ENCODE measurements around the gene MLIP.

Gene MLIP

DNA sequence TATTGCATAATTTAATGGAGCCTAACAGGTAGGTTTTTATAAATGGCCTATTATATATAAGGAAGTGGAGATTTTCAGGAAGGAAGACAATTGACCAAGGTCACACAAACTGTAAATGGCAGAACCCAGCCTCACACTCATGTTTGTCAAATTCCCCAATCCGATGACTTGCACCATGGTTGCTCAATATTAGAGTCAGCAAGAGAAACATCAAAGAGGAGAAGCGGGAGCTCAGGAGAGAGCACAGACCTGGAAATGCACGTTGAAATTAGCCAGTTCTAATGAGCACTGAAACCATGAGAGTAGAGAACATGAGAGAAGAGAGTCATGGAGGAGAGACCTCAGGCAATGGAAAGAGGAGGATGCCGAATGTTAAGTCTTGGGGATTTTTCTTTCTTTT, 13.5 kb upstream of the MLIP start:
- TF ChIP-seq TCF12 (IDR thresholded peaks at IDR 0.05; ENCODE audit: low read depth) (no peak), FOXM1 (IDR thresholded peaks at IDR 0.05; ENCODE audit: borderline replicate concordance, low read depth) (no peak), NFIC (IDR thresholded peaks at IDR 0.05) (no peak), EGR1 (IDR thresholded peaks at IDR 0.05) (no peak), TEAD4 (IDR thresholded peaks at IDR 0.05) (no peak), ZBTB7A (IDR thresholded peaks at IDR 0.05; ENCODE audit: low read depth) (no peak), YY1 (IDR thresholded peaks at IDR 0.05; ENCODE audit: low read depth) (no peak), EP300 (IDR thresholded peaks at IDR 0.05; ENCODE audit: borderline replicate concordance) (no peak), RAD21 (IDR thresholded peaks at IDR 0.05; ENCODE audit: low read depth) (no peak), TAF1 (IDR thresholded peaks at IDR 0.05; ENCODE audit: low read depth) (no peak), CREB1 (IDR thresholded peaks at IDR 0.05; ENCODE audit: low read depth) (no peak), CEBPB (IDR thresholded peaks at IDR 0.05) (no peak)
- TF ChIP-seq, protein P1, sequence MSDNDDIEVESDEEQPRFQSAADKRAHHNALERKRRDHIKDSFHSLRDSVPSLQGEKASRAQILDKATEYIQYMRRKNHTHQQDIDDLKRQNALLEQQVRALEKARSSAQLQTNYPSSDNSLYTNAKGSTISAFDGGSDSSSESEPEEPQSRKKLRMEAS (IDR thresholded peaks at IDR 0.05) = no peak
- TF ChIP-seq, protein P2, sequence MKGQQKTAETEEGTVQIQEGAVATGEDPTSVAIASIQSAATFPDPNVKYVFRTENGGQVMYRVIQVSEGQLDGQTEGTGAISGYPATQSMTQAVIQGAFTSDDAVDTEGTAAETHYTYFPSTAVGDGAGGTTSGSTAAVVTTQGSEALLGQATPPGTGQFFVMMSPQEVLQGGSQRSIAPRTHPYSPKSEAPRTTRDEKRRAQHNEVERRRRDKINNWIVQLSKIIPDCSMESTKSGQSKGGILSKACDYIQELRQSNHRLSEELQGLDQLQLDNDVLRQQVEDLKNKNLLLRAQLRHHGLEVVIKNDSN (IDR thresholded peaks at IDR 0.05) = no peak
- TF ChIP-seq, protein P3, sequence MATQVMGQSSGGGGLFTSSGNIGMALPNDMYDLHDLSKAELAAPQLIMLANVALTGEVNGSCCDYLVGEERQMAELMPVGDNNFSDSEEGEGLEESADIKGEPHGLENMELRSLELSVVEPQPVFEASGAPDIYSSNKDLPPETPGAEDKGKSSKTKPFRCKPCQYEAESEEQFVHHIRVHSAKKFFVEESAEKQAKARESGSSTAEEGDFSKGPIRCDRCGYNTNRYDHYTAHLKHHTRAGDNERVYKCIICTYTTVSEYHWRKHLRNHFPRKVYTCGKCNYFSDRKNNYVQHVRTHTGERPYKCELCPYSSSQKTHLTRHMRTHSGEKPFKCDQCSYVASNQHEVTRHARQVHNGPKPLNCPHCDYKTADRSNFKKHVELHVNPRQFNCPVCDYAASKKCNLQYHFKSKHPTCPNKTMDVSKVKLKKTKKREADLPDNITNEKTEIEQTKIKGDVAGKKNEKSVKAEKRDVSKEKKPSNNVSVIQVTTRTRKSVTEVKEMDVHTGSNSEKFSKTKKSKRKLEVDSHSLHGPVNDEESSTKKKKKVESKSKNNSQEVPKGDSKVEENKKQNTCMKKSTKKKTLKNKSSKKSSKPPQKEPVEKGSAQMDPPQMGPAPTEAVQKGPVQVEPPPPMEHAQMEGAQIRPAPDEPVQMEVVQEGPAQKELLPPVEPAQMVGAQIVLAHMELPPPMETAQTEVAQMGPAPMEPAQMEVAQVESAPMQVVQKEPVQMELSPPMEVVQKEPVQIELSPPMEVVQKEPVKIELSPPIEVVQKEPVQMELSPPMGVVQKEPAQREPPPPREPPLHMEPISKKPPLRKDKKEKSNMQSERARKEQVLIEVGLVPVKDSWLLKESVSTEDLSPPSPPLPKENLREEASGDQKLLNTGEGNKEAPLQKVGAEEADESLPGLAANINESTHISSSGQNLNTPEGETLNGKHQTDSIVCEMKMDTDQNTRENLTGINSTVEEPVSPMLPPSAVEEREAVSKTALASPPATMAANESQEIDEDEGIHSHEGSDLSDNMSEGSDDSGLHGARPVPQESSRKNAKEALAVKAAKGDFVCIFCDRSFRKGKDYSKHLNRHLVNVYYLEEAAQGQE (IDR thresholded peaks at IDR 0.05; ENCODE audit: low read depth) = no peak

DNA sequence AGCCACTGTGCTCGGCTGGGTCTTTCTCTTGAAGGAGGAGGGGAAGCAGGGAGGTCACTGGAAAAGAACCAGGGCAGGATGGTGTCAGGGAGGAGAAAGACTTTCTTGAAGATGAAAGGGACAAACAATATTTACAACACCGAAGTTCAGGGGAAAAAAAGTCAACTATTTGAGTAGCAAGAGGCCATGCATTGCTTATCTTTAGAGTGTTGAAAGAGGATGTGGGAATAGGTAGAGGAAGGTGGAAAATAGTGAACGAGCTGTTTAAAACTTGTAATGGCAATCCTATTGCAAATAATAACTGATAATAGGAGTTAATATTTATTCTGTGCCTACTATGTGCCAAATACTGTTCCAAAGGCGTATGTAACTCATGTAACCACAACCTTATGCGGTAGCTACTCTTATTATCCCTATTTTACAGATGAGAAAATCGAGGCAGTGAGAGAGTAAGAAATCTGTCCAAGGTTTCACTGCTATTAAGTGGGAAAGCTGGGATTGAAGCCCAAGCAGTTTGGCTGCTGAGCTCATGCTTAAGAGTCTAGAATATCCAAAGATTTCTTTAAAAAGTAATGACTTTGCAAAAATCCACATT, 12.7 kb upstream of the MLIP start:
- TF ChIP-seq EP300 (IDR thresholded peaks at IDR 0.05; ENCODE audit: borderline replicate concordance) (no peak), RAD21 (IDR thresholded peaks at IDR 0.05; ENCODE audit: low read depth) (no peak), EGR1 (IDR thresholded peaks at IDR 0.05) (no peak), FOXM1 (IDR thresholded peaks at IDR 0.05; ENCODE audit: borderline replicate concordance, low read depth) (no peak)
- TF ChIP-seq, protein P2 (IDR thresholded peaks at IDR 0.05) = no peak

DNA sequence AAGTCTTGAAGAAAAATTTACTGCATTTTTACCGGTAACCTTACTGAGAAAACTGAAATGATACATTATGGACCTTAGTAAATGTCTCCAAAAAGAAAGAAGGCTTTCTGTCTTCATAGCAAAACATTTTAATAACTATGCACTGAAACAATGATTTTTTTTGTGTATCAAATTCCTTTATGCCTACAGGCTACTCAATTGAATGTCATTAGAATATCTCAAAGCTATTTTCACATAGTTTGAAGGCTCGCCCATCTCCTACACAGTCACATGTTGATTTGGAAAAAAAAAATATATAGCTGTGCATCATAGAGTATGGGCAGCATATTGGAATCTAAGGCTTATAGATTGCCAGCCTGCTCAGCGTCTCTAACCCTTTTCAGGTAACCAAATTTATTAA, 12.0 kb upstream of the MLIP start:
- TF ChIP-seq TEAD4 (IDR thresholded peaks at IDR 0.05) (no peak), TCF12 (IDR thresholded peaks at IDR 0.05; ENCODE audit: low read depth) (no peak), FOXM1 (IDR thresholded peaks at IDR 0.05; ENCODE audit: borderline replicate concordance, low read depth) (no peak), TAF1 (IDR thresholded peaks at IDR 0.05; ENCODE audit: low read depth) (no peak), EGR1 (IDR thresholded peaks at IDR 0.05) (no peak)
- TF ChIP-seq, protein P2 (IDR thresholded peaks at IDR 0.05) = no peak

DNA sequence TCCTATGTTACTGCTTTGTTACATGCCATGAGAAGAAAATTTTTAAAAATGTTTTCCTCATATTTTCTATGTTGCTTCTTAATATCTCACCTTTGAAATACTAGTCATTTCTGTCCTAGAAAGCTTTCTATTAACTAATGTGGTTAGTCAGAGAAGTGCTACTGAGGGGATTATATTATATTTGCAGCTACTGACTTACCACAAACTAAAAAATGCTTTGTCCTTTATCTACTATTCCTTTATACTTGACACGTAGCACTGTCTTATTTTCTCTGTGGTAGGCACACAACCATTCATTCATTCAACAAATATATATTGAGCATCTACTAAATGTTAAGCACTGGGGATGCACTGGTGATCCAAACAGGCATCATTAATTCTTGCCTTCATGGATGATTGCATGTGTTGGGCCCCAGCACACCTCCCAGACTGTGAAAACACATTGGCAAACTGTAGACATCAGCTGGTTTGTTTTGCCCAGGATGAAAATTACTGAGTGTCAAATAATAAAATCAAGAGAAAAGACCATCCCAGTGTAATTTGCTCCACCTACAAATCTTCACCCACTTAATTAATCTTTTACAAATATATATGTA, 10.7 kb upstream of the MLIP start:
- no peak for TF ChIP-seq YY1 (IDR thresholded peaks at IDR 0.05; ENCODE audit: low read depth)
- no peak for TF ChIP-seq FOXM1 (IDR thresholded peaks at IDR 0.05; ENCODE audit: borderline replicate concordance, low read depth)
- TF ChIP-seq, protein P1 (IDR thresholded peaks at IDR 0.05) = no peak
- TF ChIP-seq, protein P3 (IDR thresholded peaks at IDR 0.05; ENCODE audit: low read depth) = no peak
- no peak for TF ChIP-seq RAD21 (IDR thresholded peaks at IDR 0.05; ENCODE audit: low read depth)
- no peak for TF ChIP-seq ZBTB7A (IDR thresholded peaks at IDR 0.05; ENCODE audit: low read depth)
- TF ChIP-seq TEAD4 (IDR thresholded peaks at IDR 0.05) = no peak
- TF ChIP-seq TCF12 (IDR thresholded peaks at IDR 0.05; ENCODE audit: low read depth) = no peak

DNA sequence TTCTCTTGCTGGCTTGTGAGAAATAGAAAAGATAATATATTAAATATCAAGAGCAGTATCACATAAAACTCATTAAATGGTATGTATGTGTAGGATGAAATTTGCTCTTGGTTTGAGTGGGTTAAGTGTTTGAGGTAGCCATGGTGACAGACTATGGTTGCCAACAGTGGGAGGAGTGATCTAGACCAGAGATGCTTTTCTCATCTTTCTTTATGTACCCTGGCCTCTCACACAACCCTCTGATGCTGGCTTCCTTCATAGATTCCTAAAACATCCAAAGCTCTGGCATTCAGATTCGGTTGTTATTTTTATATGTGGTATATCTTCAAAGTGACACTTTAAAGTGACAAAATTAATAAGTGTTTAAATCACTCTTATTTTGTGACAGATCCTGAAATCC, 9.0 kb upstream of the MLIP start:
- TF ChIP-seq FOXM1 (IDR thresholded peaks at IDR 0.05; ENCODE audit: borderline replicate concordance, low read depth) (no peak), TAF1 (IDR thresholded peaks at IDR 0.05; ENCODE audit: low read depth) (no peak)

DNA sequence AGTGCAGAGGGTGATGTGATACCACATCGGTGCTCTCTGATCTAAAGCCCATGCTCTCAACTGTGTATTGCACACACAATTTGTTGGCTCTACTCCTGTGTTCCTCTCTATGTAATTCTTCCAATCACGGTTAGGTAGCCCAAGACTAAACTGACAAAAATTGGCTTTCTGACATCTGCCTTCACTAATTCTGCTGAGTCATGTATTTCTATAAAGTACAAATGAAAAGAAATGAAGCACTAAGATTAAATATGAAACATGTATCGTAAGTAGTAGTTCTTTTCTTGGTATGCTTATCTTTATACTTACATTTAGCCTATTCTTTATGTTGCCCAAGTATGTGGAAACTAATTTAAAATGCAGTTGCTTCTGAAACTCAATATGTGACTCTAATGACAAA, 7.7 kb upstream of the MLIP start:
- no peak for TF ChIP-seq YY1 (IDR thresholded peaks at IDR 0.05; ENCODE audit: low read depth)
- no peak for TF ChIP-seq TEAD4 (IDR thresholded peaks at IDR 0.05)

Measured in Ishikawa (cell line).